ENCODE measurements around the gene OTOGL.
A peak's percentile ranks its signal among the peaks of the same experiment; 100 is the strongest.

- TF ChIP-seq, protein P1, sequence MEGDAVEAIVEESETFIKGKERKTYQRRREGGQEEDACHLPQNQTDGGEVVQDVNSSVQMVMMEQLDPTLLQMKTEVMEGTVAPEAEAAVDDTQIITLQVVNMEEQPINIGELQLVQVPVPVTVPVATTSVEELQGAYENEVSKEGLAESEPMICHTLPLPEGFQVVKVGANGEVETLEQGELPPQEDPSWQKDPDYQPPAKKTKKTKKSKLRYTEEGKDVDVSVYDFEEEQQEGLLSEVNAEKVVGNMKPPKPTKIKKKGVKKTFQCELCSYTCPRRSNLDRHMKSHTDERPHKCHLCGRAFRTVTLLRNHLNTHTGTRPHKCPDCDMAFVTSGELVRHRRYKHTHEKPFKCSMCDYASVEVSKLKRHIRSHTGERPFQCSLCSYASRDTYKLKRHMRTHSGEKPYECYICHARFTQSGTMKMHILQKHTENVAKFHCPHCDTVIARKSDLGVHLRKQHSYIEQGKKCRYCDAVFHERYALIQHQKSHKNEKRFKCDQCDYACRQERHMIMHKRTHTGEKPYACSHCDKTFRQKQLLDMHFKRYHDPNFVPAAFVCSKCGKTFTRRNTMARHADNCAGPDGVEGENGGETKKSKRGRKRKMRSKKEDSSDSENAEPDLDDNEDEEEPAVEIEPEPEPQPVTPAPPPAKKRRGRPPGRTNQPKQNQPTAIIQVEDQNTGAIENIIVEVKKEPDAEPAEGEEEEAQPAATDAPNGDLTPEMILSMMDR (IDR thresholded peaks at IDR 0.05; ENCODE audit: poor library complexity, severe bottlenecking), result no peak
- TF ChIP-seq EZH2 (IDR thresholded peaks at IDR 0.05; ENCODE audit: borderline replicate concordance, insufficient read depth, low read length, poor library complexity, severe bottlenecking) (no peak), POLR2AphosphoS5 (IDR thresholded peaks at IDR 0.05) (peak; percentile 83), SMC3 (conservative IDR thresholded peaks at IDR 0.05; ENCODE audit: poor library complexity) (no peak)
Measured at GRCh38 chr12:80059875-80060274, 39.5 kb upstream of the OTOGL start.

Measured in neural cell (in vitro differentiated cells).